Tibial artery (tissue), 4 donors: Measurements from ENCODE around the gene C1orf210.
A peak's percentile ranks its signal among the peaks of the same experiment; 100 is the strongest.

Experiments
- DNase-seq, 2 donors: peaks; one replicate each; pipeline ENCODE4 v3.0.0-alpha.2; 2019
- H3K27ac ChIP-seq, 2 donors: fragments of 200-600 bp; sonication (generic) in 1 of 2; 1 replicate in 1 of 2; 2 replicates in 1 of 2; pipeline ENCODE4 v1.5.1; 2018 to 2019; ENCODE audit warnings: mild to moderate bottlenecking in 1 of 2
- H3K27me3 ChIP-seq, 2 donors: fragments of 200-600 bp; sonication (generic) in 1 of 2; one replicate each; pipeline versions ENCODE4 v1.5.1 to v1.6.0; 2016 to 2019
- H3K36me3 ChIP-seq, 3 donors: fragments of 200-600 bp; sonication (generic) in 2 of 3; one replicate each; pipeline ENCODE4 v1.5.1; 2016 to 2019; ENCODE audit warnings: mild to moderate bottlenecking in 2 of 3
- H3K4me1 ChIP-seq, 4 donors: fragments of 200-600 bp; sonication (generic) in 2 of 4; 1 replicate in 3 of 4; 2 replicates in 1 of 4; pipeline ENCODE4 v1.5.1; 2016 to 2019
- H3K4me3 ChIP-seq, 2 donors: fragments of 200-600 bp; sonication (generic) in 1 of 2; 1 replicate in 1 of 2; 2 replicates in 1 of 2; pipeline ENCODE4 v1.5.1; 2018 to 2019; ENCODE audit warnings: mild to moderate bottlenecking in 2 of 2
- H3K9me3 ChIP-seq, 3 donors: fragments of 200-600 bp; sonication (generic) in 1 of 3; one replicate each; pipeline ENCODE4 v1.5.1; 2016 to 2019
- CTCF ChIP-seq, 2 experiments: fragments of 200-600 bp in 1 of 2; fragments of 450-650 bp in 1 of 2; IDR thresholded peaks; one replicate each; pipeline ENCODE4 v1.5.1; 2017 to 2019; ENCODE audit warnings: antibody characterized with exemption in 2 of 2, mild to moderate bottlenecking in 1 of 2, moderate library complexity in 1 of 2
- intact Hi-C: fragments of 100-400 bp; cut with DNase I; formaldehyde crosslinking; loops from one replicate; pipeline ENCODE4 v1.15.0; 2023; ENCODE audit warnings: low total_unique reads

Gene C1orf210

GRCh38 chr1:43238085-43238484 is 47.3 kb downstream of the C1orf210 start:
- Histone ChIP-seq H3K4me1 (peaks cover 0 to 5% (median 1%) of the 10 kb centered on the region in 4 donors), H3K27me3 (peaks cover 0 to 5% of the 10 kb centered on the region in 2 donors), H3K4me3 (no peak overlapping the region), H3K36me3 (no peaks in the 10 kb centered on the region), H3K27ac (no peak overlapping the region), H3K9me3 (no peaks in the 10 kb centered on the region)
- intact Hi-C loops = no loop called here
- peak; percentile 56 to 66 for DNase-seq
- TF ChIP-seq CTCF (IDR thresholded peaks at IDR 0.05) = peak; percentile 36 to 44

GRCh38 chr1:43237121-43237520 is 48.3 kb downstream of the C1orf210 start:
- Histone ChIP-seq H3K36me3 (no peaks in the 10 kb centered on the region), H3K9me3 (no peaks in the 10 kb centered on the region), H3K27ac (no peak overlapping the region), H3K27me3 (peaks cover 0 to 5% of the 10 kb centered on the region in 2 donors), H3K4me1 (peaks cover 0 to 12% (median 3%) of the 10 kb centered on the region in 4 donors), H3K4me3 (no peak overlapping the region)
- intact Hi-C loops = no loop called here
- no peak for TF ChIP-seq CTCF (IDR thresholded peaks at IDR 0.05)
- no peak for DNase-seq

GRCh38 chr1:43235451-43236121 is 49.8 kb downstream of the C1orf210 start:
- Histone ChIP-seq H3K9me3 (no peaks in the 10 kb centered on the region), H3K4me1 (peaks cover 0 to 16% (median 4%) of the 10 kb centered on the region in 4 donors), H3K4me3 (no peak overlapping the region), H3K27ac (no peak overlapping the region), H3K27me3 (peaks cover 0 to 5% of the 10 kb centered on the region in 2 donors), H3K36me3 (no peaks in the 10 kb centered on the region)
- DNase-seq = peak in 1 of 2 donors; percentile 63
- intact Hi-C loops = no loop called here
- no peak for TF ChIP-seq CTCF (IDR thresholded peaks at IDR 0.05)

GRCh38 chr1:43235040-43235439 is 50.3 kb downstream of the C1orf210 start:
- Histone ChIP-seq H3K9me3 (no peaks in the 10 kb centered on the region), H3K27me3 (peaks cover 0 to 5% of the 10 kb centered on the region in 2 donors), H3K27ac (no peak overlapping the region), H3K4me1 (peaks cover 0 to 16% (median 4%) of the 10 kb centered on the region in 4 donors), H3K36me3 (no peaks in the 10 kb centered on the region), H3K4me3 (no peak overlapping the region)
- no peak for TF ChIP-seq CTCF (IDR thresholded peaks at IDR 0.05)
- intact Hi-C loops = no loop called here
- DNase-seq = peak in 1 of 2 donors; percentile 44

GRCh38 chr1:43234267-43234666 is 51.1 kb downstream of the C1orf210 start:
- peaks cover 0 to 16% (median 4%) of the 10 kb centered on the region in 4 donors for H3K4me1 ChIP-seq
- no peak overlapping the region for H3K27ac ChIP-seq
- no peak for TF ChIP-seq CTCF (IDR thresholded peaks at IDR 0.05)
- H3K4me3 ChIP-seq = no peak overlapping the region
- no peaks in the 10 kb centered on the region for H3K36me3 ChIP-seq
- DNase-seq = peak in 1 of 2 donors; percentile 62
- intact Hi-C loops = no loop called here
- H3K27me3 ChIP-seq = peaks cover 0 to 5% of the 10 kb centered on the region in 2 donors
- no peaks in the 10 kb centered on the region for H3K9me3 ChIP-seq
